Endodermal cell (in vitro differentiated cells): ENCODE data around the gene DLG1. TPM values are rescaled to one million over a fixed set of nuclear protein-coding genes. Genes with fewer than 3 reads are reported as not detected.

Experiments
- DNase-seq: peaks from one replicate; pipeline ENCODE4 v3.0.0-alpha.2; 2017
- H3K27ac ChIP-seq: 2 replicates; pipeline ENCODE4 v1.5.1; 2013; ENCODE audit warnings: mild to moderate bottlenecking, low read depth, low read length, moderate library complexity
- H3K27me3 ChIP-seq: 2 replicates; pipeline ENCODE4 v1.6.1; 2013; ENCODE audit warnings: mild to moderate bottlenecking, low read length, moderate library complexity; ENCODE audit not compliant: insufficient read depth, control insufficient read depth, poor library complexity, severe bottlenecking
- H3K36me3 ChIP-seq: 2 replicates; pipeline ENCODE4 v1.7.0; 2013; ENCODE audit warnings: mild to moderate bottlenecking, low read length, moderate library complexity; ENCODE audit not compliant: control insufficient read depth, insufficient read depth
- H3K4me1 ChIP-seq: one replicate; pipeline ENCODE4 v1.7.0; 2013; ENCODE audit warnings: low read length; ENCODE audit not compliant: control insufficient read depth, insufficient read depth
- H3K4me3 ChIP-seq: 2 replicates; pipeline ENCODE4 v1.5.1; 2013; ENCODE audit warnings: mild to moderate bottlenecking, low read length, moderate library complexity
- H3K9ac ChIP-seq: 2 replicates; pipeline ENCODE4 v1.6.1; 2013; ENCODE audit warnings: mild to moderate bottlenecking, low read length, moderate library complexity; ENCODE audit not compliant: poor library complexity, severe bottlenecking; ENCODE audit errors: extremely low read depth
- H3K9me3 ChIP-seq: 2 replicates; pipeline ENCODE4 v1.6.1; 2013; ENCODE audit warnings: mild to moderate bottlenecking, low read length, moderate library complexity; ENCODE audit not compliant: control insufficient read depth
- H3K27ac Mint-ChIP-seq: 2 replicates; pipeline ENCODE4 v1.8.0; 2020; ENCODE audit warnings: mixed read lengths
- H3K27me3 Mint-ChIP-seq: 2 replicates; pipeline ENCODE4 v1.8.0; 2021; ENCODE audit warnings: mild to moderate bottlenecking, mixed read lengths; ENCODE audit not compliant: insufficient read depth
- H3K36me3 Mint-ChIP-seq: 2 replicates; pipeline ENCODE4 v1.8.0; 2020; ENCODE audit warnings: low read depth, mixed read lengths
- H3K4me1 Mint-ChIP-seq: 2 replicates; pipeline ENCODE4 v1.8.0; 2020; ENCODE audit warnings: mixed read lengths
- H3K4me3 Mint-ChIP-seq: 2 replicates; pipeline ENCODE4 v1.8.0; 2020; ENCODE audit warnings: mild to moderate bottlenecking, moderate library complexity, mixed read lengths
- H3K9me3 Mint-ChIP-seq: 2 replicates; pipeline ENCODE4 v1.8.0; 2020; ENCODE audit warnings: mild to moderate bottlenecking, mixed read lengths
- CTCF ChIP-seq: fragments of 200-600 bp; sonication (generic); conservative IDR thresholded peaks from 2 replicates; pipeline ENCODE4 v1.5.0; 2021; ENCODE audit warnings: antibody characterized with exemption, mild to moderate bottlenecking
- WGBS, 2 experiments: methylation state at CpG; one replicate each; pipeline versions ENCODE4 v1.1.5 to v1.1.7; 2013; ENCODE audit warnings: missing lambda C conversion rate in 2 of 2, mixed read lengths in 1 of 2; ENCODE audit not compliant: insufficient coverage in 1 of 2, insufficient read length in 1 of 2; 5-methylcytosine and 5-hydroxymethylcytosine counted together
- total RNA-seq, 2 donors: library from RNA; stranded (reverse); fragmentation: NEBNext Ultra II Directional in 1 of 2; extraction: Animal tissue kit (Norgen Biotek cat#: 25700) in 1 of 2; gene quantifications; 2 replicates in 1 of 2; 3 replicates in 1 of 2; pipeline ENCODE4 v1.2.1, GENCODE V29; 2021

The DLG1 gene
- total RNA-seq, 2 donors from 2014 or later: 78.7 to 96.9 TPM

- Histone ChIP-seq H3K9ac (no peak overlapping the region), H3K9me3 (peaks cover 25% of the 10 kb centered on the region), H3K27ac (no peak overlapping the region), H3K36me3 (peaks cover 24% of the 10 kb centered on the region), H3K27me3 (no peaks in the 10 kb centered on the region), H3K4me1 (peaks cover 3% of the 10 kb centered on the region), H3K4me3 (no peak overlapping the region)
- Mint-ChIP-seq H3K36me3 (peaks cover 39% of the 10 kb centered on the region), H3K9me3 (peaks cover 11% of the 10 kb centered on the region), H3K4me3 (no peak overlapping the region), H3K4me1 (peaks cover 52% of the 10 kb centered on the region), H3K27me3 (no peaks in the 10 kb centered on the region), H3K27ac (no peak overlapping the region)
- WGBS, 2 experiments: 92 to 100% methylated on average over 2 to 4 of the region's 4 CpGs
- no peak for TF ChIP-seq CTCF
- DNase-seq: no peak
Observed at GRCh38 chr3:197236362-197236761, 62.0 kb downstream of the DLG1 start.

DNA sequence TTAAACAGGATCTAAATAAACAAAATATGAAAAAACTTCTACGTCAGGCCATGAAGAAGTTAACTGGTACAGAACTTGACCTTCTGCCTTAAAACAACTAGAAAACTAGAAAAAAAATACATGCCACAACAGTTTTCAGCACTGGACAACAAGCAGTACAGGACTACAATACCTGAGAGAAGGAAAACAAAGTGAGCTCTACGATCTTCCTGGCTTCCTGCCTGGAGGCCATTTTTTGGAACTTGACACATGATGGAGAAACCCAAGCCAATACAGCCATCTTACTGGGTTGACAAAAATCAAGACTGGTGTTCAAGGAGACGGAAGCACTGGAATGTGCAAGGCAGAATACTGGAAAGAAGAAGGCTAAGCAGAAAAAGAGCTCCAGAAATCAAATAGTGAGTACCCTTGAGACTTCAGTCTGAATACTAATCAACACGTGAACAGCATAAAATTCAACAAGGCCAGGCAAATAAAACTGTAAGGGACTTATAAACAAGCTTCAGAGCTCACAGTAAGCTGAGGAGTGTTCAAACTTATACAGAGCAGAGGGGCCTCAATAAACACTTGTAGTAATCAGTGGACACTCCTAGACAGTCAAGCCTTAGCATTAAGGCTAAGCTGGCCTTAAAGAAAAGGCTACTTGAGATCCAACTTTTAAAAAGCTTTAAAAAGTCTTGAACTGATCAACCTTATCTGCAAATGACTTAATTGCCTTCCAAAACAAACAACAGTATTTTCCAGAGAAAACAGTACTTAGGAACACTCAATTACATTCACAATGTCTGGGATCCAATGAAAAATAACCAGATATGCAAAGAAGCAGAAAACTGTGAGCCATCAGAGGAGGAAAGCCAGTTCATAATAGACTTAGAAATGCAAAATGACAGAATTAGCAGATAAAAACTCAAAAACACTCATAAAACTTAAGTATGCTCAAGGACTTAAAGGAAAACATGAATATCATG, 63.2 kb downstream of the DLG1 start:
- no peak overlapping the region for H3K27ac ChIP-seq
- H3K9ac ChIP-seq: no peak overlapping the region
- H3K36me3 ChIP-seq: peaks cover 23% of the 10 kb centered on the region
- no peak overlapping the region for H3K4me3 ChIP-seq
- no peak for TF ChIP-seq CTCF
- Mint-ChIP-seq H3K36me3 (peaks cover 33% of the 10 kb centered on the region), H3K27me3 (no peaks in the 10 kb centered on the region), H3K4me3 (no peak overlapping the region), H3K27ac (no peak overlapping the region), H3K4me1 (peaks cover 50% of the 10 kb centered on the region), H3K9me3 (peaks cover 2% of the 10 kb centered on the region)
- WGBS, 2 experiments: 94 to 100% methylated on average over 3 to 4 of the region's 4 CpGs
- H3K27me3 ChIP-seq: no peaks in the 10 kb centered on the region
- H3K4me1 ChIP-seq: peaks cover 3% of the 10 kb centered on the region
- DNase-seq: no peak
- H3K9me3 ChIP-seq: peaks cover 14% of the 10 kb centered on the region

DNA sequence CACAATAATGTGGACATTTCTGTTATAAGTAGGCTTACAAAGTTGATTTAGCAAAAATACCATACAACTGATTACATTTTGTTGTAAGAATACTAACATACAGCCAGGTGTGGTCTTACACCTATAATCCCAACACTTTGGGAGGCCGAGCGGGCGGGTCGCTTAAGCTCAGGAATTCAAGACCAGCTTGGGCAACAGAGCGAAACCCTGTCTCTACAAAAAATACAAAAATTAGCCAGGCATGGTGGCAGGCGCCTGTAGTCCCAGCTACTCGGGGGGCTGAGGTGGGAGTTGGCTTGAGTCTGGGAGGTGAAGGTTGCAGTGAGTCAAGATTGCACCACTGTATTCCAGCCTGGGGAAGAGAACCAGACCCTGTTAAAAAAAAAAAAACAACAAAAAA, 67.1 kb downstream of the DLG1 start:
- Histone ChIP-seq H3K9ac (no peak overlapping the region), H3K9me3 (peaks cover 7% of the 10 kb centered on the region), H3K4me3 (no peak overlapping the region), H3K27ac (no peak overlapping the region), H3K27me3 (no peaks in the 10 kb centered on the region), H3K36me3 (peaks cover 17% of the 10 kb centered on the region), H3K4me1 (peaks cover 3% of the 10 kb centered on the region)
- H3K27ac Mint-ChIP-seq: no peak overlapping the region
- peaks cover 27% of the 10 kb centered on the region for H3K36me3 Mint-ChIP-seq
- no peak for DNase-seq
- WGBS, 2 experiments: 92 to 96% methylated on average over 2 to 7 of the region's 7 CpGs
- no peaks in the 10 kb centered on the region for H3K27me3 Mint-ChIP-seq
- H3K9me3 Mint-ChIP-seq: no peaks in the 10 kb centered on the region
- H3K4me1 Mint-ChIP-seq: peaks cover 20% of the 10 kb centered on the region
- TF ChIP-seq CTCF: no peak
- H3K4me3 Mint-ChIP-seq: no peak overlapping the region
